Upper lobe of left lung (tissue), 4 donors: ENCODE results near the gene SCAMP2.
A peak's percentile ranks its signal among the peaks of the same experiment; 100 is the strongest.

Experiments
- EP300 ChIP-seq, 4 donors: sonication (generic); formaldehyde crosslinking; IDR thresholded peaks; one replicate each; pipeline ENCODE4 v1.5.1; 2017; ENCODE audit warnings: antibody characterized with exemption in 4 of 4, control low read depth in 2 of 4
- TF ChIP-seq, protein P1 (sequence below), 6 experiments: fragments of 450-650 bp in 4 of 6; fragments of 200-600 bp in 2 of 6; sonication (generic) in 2 of 6; IDR thresholded peaks; one replicate each; pipeline ENCODE4 v1.5.1; 2016 to 2019; ENCODE audit warnings: antibody characterized with exemption in 6 of 6

- TF ChIP-seq, protein P1, sequence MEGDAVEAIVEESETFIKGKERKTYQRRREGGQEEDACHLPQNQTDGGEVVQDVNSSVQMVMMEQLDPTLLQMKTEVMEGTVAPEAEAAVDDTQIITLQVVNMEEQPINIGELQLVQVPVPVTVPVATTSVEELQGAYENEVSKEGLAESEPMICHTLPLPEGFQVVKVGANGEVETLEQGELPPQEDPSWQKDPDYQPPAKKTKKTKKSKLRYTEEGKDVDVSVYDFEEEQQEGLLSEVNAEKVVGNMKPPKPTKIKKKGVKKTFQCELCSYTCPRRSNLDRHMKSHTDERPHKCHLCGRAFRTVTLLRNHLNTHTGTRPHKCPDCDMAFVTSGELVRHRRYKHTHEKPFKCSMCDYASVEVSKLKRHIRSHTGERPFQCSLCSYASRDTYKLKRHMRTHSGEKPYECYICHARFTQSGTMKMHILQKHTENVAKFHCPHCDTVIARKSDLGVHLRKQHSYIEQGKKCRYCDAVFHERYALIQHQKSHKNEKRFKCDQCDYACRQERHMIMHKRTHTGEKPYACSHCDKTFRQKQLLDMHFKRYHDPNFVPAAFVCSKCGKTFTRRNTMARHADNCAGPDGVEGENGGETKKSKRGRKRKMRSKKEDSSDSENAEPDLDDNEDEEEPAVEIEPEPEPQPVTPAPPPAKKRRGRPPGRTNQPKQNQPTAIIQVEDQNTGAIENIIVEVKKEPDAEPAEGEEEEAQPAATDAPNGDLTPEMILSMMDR (IDR thresholded peaks at IDR 0.05): peak in 1 of 6 experiments; percentile 5
- TF ChIP-seq EP300 (IDR thresholded peaks at IDR 0.05): no peak
Measured at GRCh38 chr15:74873756-74874424, 725 bp upstream of the SCAMP2 start.
